Measurements from ENCODE around the gene ANTKMT.

DNA sequence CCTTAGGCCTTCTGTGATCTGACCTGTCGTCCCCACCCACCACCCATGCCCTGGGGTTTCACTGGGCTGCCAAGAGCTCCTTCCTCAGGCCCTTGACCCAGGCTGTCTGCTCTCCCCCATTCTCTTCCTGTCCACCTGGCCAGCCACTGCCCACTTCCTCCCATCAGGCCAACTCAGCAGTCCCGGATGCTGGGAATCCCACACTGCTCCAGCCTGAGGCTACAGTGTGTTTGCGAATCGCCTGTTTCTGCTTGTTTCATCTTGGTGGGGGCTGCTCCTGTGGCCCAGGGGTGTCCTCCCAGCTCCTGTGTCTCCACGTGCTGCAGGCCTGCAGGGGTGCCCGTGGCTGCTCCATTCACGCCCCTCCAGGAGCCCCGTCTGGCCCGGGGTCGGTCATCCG lies 6.9 kb upstream of the ANTKMT start:
- TF ChIP-seq, protein P1, sequence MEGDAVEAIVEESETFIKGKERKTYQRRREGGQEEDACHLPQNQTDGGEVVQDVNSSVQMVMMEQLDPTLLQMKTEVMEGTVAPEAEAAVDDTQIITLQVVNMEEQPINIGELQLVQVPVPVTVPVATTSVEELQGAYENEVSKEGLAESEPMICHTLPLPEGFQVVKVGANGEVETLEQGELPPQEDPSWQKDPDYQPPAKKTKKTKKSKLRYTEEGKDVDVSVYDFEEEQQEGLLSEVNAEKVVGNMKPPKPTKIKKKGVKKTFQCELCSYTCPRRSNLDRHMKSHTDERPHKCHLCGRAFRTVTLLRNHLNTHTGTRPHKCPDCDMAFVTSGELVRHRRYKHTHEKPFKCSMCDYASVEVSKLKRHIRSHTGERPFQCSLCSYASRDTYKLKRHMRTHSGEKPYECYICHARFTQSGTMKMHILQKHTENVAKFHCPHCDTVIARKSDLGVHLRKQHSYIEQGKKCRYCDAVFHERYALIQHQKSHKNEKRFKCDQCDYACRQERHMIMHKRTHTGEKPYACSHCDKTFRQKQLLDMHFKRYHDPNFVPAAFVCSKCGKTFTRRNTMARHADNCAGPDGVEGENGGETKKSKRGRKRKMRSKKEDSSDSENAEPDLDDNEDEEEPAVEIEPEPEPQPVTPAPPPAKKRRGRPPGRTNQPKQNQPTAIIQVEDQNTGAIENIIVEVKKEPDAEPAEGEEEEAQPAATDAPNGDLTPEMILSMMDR (IDR thresholded peaks at IDR 0.05) = no peak
- TF ChIP-seq POLR2A (IDR thresholded peaks at IDR 0.05) = no peak

Data from breast epithelium (tissue), 3 donors.